GM10248 (cell line): ENCODE measurements around the gene PWP1.
"Not testable (repeated sequence)": the region's sequence is repeated elsewhere in the genome, so short reads cannot be mapped to it uniquely, and the experiment has no call there.

Experiments
- CTCF ChIA-PET: fragments of 300-600 bp; sonication (Branson Sonifier 250); formaldehyde crosslinking; extraction: SDS; loops from one replicate; lab custom pipeline; 2021; ENCODE audit warnings: antibody characterized with exemption; lab: Yijun Ruan, JAX
- POLR2A ChIA-PET: fragments of 350-650 bp; sonication (Branson Sonifier 250); formaldehyde crosslinking; extraction: SDS; loops from one replicate; lab custom pipeline; 2020; ENCODE audit warnings: antibody characterized with exemption; lab: Yijun Ruan, JAX
- DNase-seq: peaks from one replicate; pipeline ENCODE4 v3.0.0; 2012; ENCODE audit errors: extremely low spot score
- TF ChIP-seq, protein P1 (sequence below): IDR thresholded peaks from 2 replicates; pipeline ENCODE4 v1.5.1; 2012; ENCODE audit warnings: mild to moderate bottlenecking, low read depth; ENCODE audit errors: extremely low read depth, missing control alignments, control extremely low read depth

PWP1 gene

GRCh38 chr12:107677671-107678070 lies 7.9 kb upstream of the PWP1 start:
- no peak for DNase-seq
- ChIA-PET CTCF (interaction anchor here (0.9 to 16.8 kb wide), 9 partner anchors 8 to 241 kb away, joined by 3 to 229 read pairs (median 4); no protein-coding TSS in a partner anchor), POLR2A (interaction anchor here (0.6 kb wide), 1 partner anchor 17 kb away, joined by 3 read pairs; no protein-coding TSS in a partner anchor)
- TF ChIP-seq, protein P1, sequence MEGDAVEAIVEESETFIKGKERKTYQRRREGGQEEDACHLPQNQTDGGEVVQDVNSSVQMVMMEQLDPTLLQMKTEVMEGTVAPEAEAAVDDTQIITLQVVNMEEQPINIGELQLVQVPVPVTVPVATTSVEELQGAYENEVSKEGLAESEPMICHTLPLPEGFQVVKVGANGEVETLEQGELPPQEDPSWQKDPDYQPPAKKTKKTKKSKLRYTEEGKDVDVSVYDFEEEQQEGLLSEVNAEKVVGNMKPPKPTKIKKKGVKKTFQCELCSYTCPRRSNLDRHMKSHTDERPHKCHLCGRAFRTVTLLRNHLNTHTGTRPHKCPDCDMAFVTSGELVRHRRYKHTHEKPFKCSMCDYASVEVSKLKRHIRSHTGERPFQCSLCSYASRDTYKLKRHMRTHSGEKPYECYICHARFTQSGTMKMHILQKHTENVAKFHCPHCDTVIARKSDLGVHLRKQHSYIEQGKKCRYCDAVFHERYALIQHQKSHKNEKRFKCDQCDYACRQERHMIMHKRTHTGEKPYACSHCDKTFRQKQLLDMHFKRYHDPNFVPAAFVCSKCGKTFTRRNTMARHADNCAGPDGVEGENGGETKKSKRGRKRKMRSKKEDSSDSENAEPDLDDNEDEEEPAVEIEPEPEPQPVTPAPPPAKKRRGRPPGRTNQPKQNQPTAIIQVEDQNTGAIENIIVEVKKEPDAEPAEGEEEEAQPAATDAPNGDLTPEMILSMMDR, result no peak

DNA sequence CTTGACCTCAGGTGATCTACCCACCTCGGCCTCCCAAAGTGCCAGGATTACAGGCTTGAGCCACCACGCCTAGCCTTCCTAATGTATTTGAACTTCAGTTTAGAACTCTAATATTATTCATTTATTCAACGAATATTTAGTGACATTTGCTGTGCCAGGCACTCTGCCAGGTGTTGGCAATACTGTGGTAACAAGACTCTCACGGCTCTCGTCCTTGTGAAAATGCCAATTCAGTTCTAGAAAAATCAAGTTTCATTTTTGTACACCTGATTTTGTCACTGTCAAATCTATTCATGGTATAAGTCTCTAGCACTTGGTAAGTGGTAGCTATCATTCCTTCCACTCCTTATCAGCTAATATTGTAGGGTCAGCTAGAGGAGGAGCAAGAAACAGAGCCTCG lies 6.3 kb upstream of the PWP1 start:
- ChIA-PET POLR2A (no interaction called here), CTCF (interaction anchor here (1.0 to 16.8 kb wide), 9 partner anchors 8 to 234 kb away, joined by 3 to 229 read pairs (median 4); no protein-coding TSS in a partner anchor)
- DNase-seq, result no peak
- TF ChIP-seq, protein P1, result no peak

DNA sequence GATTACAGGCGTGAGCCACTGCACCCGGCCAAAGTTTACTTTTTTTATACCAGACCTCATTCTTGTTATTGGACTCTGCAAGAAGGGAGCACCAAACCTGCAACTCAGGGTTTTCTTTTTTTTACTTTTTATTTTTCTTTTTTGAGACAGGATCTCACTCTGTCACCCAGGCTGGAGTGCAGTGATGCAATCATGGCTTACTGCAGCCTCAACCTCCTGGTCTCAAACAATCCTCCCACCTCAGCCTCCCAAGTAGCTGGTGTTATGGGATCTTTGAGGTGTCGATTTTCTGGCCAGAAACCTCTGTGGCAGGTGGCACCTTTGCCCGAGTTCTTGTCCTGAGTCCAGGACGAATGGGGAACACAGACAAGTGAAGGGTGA lies 4.2 kb upstream of the PWP1 start:
- TF ChIP-seq, protein P1, result no peak
- POLR2A ChIA-PET, result no interaction called here
- DNase-seq, result no peak
- CTCF ChIA-PET, result interaction anchor here (1.1 to 16.8 kb wide), 4 partner anchors 10 to 231 kb away, joined by 4 to 229 read pairs (median 19); no protein-coding TSS in a partner anchor

DNA sequence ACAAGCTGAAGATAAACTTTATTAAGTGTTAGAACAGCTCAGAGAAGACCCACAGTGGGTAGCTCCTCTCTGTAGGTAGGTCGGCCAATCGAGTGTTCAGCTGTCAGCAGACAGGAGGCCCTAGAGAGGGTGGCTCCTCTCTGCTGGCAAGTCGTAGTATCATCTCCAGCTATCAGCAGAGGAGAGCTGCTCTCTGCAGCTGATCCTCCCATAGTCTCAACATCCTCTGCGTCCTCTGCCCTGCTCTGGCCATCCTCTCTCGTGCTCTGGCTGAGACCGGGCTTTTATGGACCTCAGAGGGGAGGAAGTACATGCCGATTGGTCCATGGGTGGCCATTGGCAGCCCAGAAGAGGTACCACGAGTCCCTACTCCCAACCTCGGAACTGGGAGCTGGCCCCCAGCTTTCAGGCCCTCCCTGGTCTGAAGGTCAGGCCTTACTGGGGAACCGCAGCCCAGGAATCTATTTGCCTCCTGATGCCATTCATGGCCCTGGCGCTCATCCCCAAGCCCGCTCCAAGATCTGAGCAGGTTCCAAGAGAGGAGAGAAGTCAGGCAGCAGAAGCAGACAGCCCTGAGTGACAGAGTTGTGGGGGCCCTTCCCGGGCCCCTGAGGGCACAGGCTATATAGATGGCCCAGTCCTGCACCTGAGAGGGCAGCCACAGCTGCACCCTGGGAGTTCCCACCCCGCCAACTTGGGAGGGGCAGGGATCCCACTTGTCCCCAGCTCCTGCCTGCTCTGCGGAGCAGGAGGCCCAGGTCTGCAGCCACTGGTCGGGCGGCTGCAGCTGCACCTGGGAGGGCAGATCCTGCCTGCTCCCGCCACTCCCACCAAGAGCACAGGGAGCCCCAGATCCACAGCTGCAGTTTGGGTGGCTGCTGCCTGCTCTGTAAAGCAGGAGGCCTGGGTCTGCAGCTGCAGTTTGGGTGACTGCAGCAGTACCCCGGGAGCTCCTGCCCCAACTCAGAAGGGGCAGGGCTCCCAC lies 3.5 kb upstream of the PWP1 start:
- TF ChIP-seq, protein P1, result no peak
- POLR2A ChIA-PET, result no interaction called here
- CTCF ChIA-PET, result interaction anchor here (0.7 to 16.8 kb wide), 5 partner anchors 8 to 230 kb away, joined by 3 to 229 read pairs (median 6); no protein-coding TSS in a partner anchor
- no peak for DNase-seq

DNA sequence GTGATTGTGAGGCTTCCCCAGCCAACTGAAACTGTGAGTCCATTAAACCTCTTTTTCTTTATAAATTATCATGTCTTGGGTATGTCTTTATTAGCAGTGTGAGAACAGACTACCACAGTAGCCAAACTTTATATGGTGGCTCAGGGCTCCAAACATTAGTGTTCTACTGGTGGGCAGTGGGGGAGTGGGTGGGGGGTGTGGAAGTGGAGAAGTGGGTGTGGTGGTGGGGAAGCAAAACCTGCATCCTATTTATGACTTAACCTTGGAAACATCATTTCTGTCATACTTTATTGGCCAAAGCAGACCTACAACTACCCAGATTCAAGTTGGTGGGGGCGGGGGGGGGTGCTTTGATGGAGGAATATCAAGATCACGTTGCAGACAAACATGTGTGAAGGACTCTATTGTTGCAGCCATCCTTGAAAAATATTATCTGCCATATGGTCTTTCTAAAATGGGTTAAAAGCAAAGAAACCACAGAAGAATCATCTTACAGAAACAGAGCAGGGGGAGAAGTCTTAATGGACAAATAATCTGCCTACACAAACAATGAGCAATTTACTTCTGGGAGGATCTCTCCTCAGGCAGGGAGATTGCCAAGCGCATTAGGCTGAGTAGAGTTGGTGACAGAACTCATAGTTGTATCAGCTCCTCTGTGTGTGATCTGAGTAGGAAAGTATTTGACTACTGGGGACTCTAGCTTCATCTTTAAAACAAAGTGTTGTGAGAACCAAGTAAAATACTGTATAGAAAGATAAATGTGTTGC lies 1.4 kb upstream of the PWP1 start:
- no peak for DNase-seq
- ChIA-PET CTCF (interaction anchor here (1.3 to 4.9 kb wide), 4 partner anchors 9 to 228 kb away, joined by 3 to 32 read pairs (median 10); no protein-coding TSS in a partner anchor), POLR2A (no interaction called here)
- TF ChIP-seq, protein P1, result no peak

DNA sequence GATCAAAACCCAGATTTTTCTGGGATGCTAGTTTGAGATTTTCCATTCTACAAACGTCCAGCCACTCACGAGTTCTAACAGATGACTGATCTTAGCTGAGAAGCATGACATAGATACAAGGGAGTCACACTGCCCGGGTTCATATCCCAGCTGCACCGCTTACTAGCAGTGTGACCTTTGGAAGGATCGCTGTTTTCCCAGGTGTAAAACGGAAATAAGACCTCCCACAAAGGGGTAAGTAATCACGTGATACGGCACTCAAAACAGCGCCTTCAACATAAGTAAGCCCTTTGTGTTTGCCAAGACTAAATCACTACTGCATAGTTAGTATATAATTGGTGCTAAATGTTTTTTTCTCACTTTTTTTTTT lies 624 bp upstream of the PWP1 start:
- CTCF ChIA-PET, result interaction anchor here (1.2 to 2.0 kb wide), 5 partner anchors 9 to 228 kb away, joined by 3 to 13 read pairs (median 3); no protein-coding TSS in a partner anchor
- TF ChIP-seq, protein P1, result no peak
- POLR2A ChIA-PET, result no interaction called here
- DNase-seq, result no peak

- POLR2A ChIA-PET, DNase-seq: not testable (repeated sequence)
- CTCF ChIA-PET, result interaction anchor here (0.7 to 1.1 kb wide), 4 partner anchors 14 to 197 kb away, joined by 3 to 7 read pairs (median 4); no protein-coding TSS in a partner anchor
Measured at GRCh38 chr12:107695772-107696171, 10.2 kb downstream of the PWP1 start.
